GM19328 (cell line): ENCODE results near the gene SYT17.
A peak's percentile ranks its signal among the peaks of the same experiment; 100 is the strongest.

Experiments
- ATAC-seq: cut with Tn5 transposase; IDR thresholded peaks from one replicate; pipeline ENCODE4 v1.9.1; 2021; ENCODE audit warnings: mild to moderate bottlenecking, moderate library complexity; ENCODE audit not compliant: unreplicated experiment

Gene SYT17

GRCh38 chr16:19167710-19168370, at the start of gene SYT17:
TSS of gene SYT17 (plus strand) at chr16:19168240. CDS start at chr16:19168647, 407 bp downstream.
- ATAC-seq: no peak

GRCh38 chr16:19118938-19119431, 49.1 kb upstream of the SYT17 start:
- no peak for ATAC-seq

GRCh38 chr16:19119564-19119963, 48.5 kb upstream of the SYT17 start:
- no peak for ATAC-seq

GRCh38 chr16:19123535-19124178, 44.4 kb upstream of the SYT17 start:
- ATAC-seq: no peak

- ATAC-seq: no peak
Observed at GRCh38 chr16:19126300-19126699, 41.7 kb upstream of the SYT17 start.

- no peak for ATAC-seq
Observed at GRCh38 chr16:19127205-19127604, 40.8 kb upstream of the SYT17 start.

GRCh38 chr16:19127674-19128131, 40.3 kb upstream of the SYT17 start:
- peak; percentile 49 for ATAC-seq

GRCh38 chr16:19128454-19129200, 39.4 kb upstream of the SYT17 start:
- ATAC-seq: no peak

- no peak for ATAC-seq
Observed at GRCh38 chr16:19130385-19130784, 37.7 kb upstream of the SYT17 start.

- ATAC-seq: no peak
Observed at GRCh38 chr16:19130852-19131824, 36.9 kb upstream of the SYT17 start.

GRCh38 chr16:19131825-19132218, 36.2 kb upstream of the SYT17 start:
- ATAC-seq: no peak

- no peak for ATAC-seq
Observed at GRCh38 chr16:19132255-19132654, 35.8 kb upstream of the SYT17 start.

GRCh38 chr16:19132898-19133297, 35.1 kb upstream of the SYT17 start:
- ATAC-seq: no peak

GRCh38 chr16:19133600-19133999, 34.4 kb upstream of the SYT17 start:
- no peak for ATAC-seq

- ATAC-seq: no peak
Observed at GRCh38 chr16:19135201-19135842, 32.7 kb upstream of the SYT17 start.

GRCh38 chr16:19135896-19136438, 32.1 kb upstream of the SYT17 start:
- no peak for ATAC-seq

GRCh38 chr16:19136549-19137196, 31.4 kb upstream of the SYT17 start:
- ATAC-seq: no peak

- ATAC-seq: no peak
Observed at GRCh38 chr16:19137201-19138128, 30.6 kb upstream of the SYT17 start.
